HG03521 (cell line): ENCODE data around the gene ANHX.
A peak's percentile ranks its signal among the peaks of the same experiment; 100 is the strongest.

ENCODE experiments used
- ATAC-seq: cut with Tn5 transposase; IDR thresholded peaks from one replicate; pipeline ENCODE4 v1.9.1; 2021; ENCODE audit warnings: mild to moderate bottlenecking, moderate library complexity; ENCODE audit not compliant: unreplicated experiment

The ANHX gene

DNA sequence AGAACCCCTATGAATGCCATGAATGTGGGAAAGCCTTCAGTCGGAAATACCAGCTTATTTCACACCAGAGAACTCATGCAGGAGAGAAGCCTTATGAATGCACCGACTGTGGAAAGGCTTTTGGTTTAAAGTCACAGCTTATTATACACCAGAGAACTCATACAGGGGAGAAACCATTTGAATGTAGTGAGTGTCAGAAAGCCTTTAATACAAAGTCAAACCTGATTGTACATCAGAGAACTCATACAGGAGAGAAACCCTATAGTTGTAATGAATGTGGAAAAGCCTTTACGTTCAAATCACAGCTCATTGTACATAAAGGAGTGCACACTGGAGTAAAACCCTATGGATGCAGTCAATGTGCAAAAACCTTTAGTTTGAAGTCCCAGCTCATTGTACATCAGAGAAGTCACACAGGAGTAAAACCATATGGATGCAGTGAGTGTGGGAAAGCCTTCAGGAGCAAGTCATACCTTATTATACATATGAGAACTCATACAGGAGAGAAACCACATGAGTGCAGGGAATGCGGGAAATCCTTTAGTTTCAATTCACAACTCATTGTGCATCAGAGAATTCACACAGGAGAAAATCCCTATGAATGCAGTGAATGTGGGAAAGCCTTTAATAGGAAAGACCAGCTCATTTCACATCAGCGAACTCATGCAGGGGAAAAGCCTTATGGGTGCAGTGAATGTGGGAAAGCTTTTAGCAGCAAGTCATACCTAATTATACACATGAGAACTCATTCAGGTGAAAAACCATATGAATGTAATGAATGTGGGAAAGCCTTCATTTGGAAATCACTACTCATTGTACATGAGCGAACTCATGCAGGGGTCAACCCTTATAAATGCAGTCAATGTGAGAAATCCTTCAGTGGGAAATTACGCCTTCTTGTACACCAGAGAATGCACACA lies 32.1 kb downstream of the ANHX start:
- ATAC-seq = no peak

DNA sequence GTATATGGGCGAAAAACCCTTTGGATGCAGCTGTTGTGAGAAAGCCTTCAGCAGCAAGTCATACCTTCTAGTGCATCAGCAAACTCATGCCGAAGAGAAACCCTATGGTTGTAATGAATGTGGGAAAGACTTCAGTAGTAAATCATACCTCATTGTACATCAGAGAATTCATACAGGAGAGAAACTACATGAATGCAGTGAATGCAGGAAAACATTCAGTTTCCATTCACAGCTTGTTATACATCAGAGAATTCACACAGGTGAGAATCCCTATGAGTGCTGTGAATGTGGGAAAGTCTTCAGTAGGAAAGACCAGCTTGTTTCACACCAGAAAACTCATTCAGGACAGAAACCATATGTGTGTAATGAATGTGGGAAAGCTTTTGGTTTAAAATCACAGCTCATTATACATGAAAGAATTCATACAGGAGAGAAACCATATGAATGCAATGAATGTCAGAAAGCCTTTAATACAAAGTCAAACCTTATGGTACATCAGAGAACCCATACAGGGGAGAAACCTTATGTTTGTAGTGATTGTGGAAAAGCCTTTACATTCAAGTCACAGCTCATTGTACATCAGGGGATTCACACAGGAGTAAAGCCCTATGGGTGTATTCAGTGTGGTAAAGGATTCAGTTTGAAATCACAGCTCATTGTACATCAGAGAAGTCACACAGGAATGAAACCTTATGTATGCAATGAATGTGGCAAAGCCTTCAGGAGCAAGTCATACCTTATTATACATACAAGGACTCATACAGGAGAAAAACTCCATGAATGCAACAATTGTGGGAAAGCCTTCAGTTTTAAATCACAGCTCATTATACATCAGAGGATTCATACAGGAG lies 33.0 kb downstream of the ANHX start:
- ATAC-seq = no peak

DNA sequence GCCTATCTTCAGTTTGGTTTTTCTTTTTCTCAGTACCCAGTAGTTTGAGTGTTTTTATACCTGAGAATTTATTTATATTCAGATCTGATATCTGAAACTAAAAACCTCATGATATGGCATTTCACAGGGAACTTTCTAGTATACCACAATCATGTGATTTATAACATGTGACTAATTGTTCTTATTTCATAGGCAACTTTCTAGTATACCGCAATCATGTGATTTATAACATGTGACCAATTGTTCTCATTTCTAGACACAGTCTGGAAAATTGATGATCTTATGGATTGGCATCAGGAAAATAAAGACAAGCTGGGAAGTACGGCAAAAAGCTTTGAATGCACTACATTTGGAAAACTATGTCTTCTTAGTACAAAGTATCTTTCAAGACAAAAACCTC lies 33.8 kb downstream of the ANHX start:
- no peak for ATAC-seq

DNA sequence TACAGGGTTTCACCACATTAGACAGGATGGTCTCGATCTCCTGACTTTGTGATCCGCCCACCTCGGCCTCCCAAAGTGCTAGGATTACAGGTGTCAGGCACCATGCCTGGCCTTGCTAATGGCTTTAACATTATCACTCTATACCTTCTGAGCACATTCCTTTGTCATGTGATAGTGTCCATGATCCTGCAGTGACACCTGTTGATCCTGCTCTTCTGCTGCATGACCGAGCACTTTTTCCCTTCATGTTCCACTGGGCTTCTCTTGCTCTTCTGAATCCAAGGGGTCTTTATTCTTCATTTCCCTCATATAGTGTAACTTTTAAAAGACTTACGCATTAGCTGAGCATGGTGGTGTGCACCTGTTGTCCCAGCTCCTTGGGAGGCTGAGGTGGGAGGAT lies 42.8 kb downstream of the ANHX start:
- ATAC-seq = no peak

DNA sequence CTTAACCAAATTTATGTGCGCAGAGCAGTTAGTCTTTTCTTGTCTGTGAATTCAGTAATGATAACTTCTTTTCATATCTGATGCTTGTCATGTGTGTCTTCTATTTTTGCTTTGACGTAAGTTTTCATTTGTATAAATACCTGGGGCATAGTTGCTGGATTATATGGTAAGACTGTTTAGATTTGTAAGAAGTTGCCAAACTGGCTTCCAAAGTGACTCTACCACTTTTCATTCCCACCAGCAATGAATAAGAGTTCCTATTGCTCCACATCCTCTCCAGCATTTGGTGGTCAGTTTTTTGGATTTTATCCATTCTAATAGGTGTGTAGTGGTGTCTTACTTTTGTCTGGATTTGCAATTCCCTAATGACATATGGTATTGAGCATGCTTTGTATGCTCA lies 45.5 kb downstream of the ANHX start:
- no peak for ATAC-seq

GRCh38 chr12:133181238-133181959 lies 54.3 kb downstream of the ANHX start, which contains the start of gene ZNF268:
Gene ZNF268 (plus strand): TSS chr12:133181495. CDS start chr12:133181998, 503 bp downstream.
- peak; percentile 89 for ATAC-seq

DNA sequence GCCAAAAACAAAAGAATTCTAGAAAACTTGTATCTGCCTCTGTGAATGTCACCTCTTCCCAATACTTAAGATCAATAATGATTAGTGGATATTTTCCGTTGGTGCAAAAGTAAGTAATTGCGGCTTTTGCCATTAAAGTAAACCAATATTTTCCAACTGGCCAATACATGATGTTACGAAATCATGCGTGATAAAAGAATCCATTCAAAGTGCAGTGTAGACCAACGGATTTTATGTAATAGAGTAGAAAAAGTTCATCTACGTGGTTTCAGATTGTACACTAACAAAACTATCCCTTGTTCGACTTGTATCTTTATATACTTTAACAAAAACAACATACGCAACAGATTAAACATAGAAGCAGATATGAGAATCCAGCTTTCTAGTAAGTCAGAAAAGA lies 55.0 kb downstream of the ANHX start:
- no peak for ATAC-seq

DNA sequence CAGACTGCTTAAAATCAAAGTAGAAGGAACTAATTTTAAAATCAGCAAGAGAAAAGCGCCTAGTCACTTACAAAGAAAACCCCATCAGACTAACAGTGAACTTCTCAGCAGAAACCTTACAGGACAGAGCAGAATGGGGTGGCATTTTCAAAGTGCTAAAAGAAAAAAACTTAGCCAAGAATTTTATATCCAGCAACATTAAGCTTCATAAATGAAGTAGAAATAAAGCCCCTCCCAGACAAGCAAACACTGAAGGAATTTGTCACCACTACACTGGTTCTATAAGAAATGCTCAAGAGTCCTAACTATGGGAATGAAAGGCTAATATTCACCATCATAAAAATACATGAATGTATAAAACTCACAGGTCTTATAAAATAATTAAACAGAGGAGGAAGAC lies 60.8 kb downstream of the ANHX start:
- ATAC-seq = no peak

GRCh38 chr12:133172491-133172890 lies 63.2 kb downstream of the ANHX start:
- ATAC-seq = no peak
